ENCODE measurements around the gene BSN.

GRCh38 chr3:49712166-49712565 is 157.9 kb downstream of the BSN start:
- TF ChIP-seq CTCF (conservative IDR thresholded peaks at IDR 0.05; ENCODE audit: low read length) (no peak), EZH2phosphoT487 (IDR thresholded peaks at IDR 0.05; ENCODE audit: borderline replicate concordance, low read depth, low read length) (no peak)

All from OCI-LY7 (cell line).